ENCODE measurements around the gene C13orf46. TPM values are rescaled to one million over a fixed set of nuclear protein-coding genes. Genes with fewer than 3 reads are reported as not detected.
A peak's percentile ranks its signal among the peaks of the same experiment; 100 is the strongest.

The C13orf46 gene
- total RNA-seq, 1 donor, result 0.27 TPM

- no peak overlapping the region for H3K4me3 ChIP-seq (ENCODE audit: low read depth, low read length)
- no peak for DNase-seq (ENCODE audit: low read depth)
- no peak for TF ChIP-seq CTCF (IDR thresholded peaks at IDR 0.05; ENCODE audit: insufficient read depth, low read length)
Measured at GRCh38 chr13:113981611-113982295, 7.9 kb upstream of the C13orf46 start.

- no peak for TF ChIP-seq CTCF (IDR thresholded peaks at IDR 0.05; ENCODE audit: insufficient read depth, low read length)
- no peak for DNase-seq (ENCODE audit: low read depth)
- no peak overlapping the region for H3K4me3 ChIP-seq (ENCODE audit: low read depth, low read length)
Measured at GRCh38 chr13:113981194-113981605, 7.3 kb upstream of the C13orf46 start.

- DNase-seq (ENCODE audit: low read depth), result no peak
- H3K4me3 ChIP-seq (ENCODE audit: low read depth, low read length), result no peak overlapping the region
- no peak for TF ChIP-seq CTCF (IDR thresholded peaks at IDR 0.05; ENCODE audit: insufficient read depth, low read length)
Measured at GRCh38 chr13:113980489-113981064, 6.7 kb upstream of the C13orf46 start.

GRCh38 chr13:113979791-113980471, 6.1 kb upstream of the C13orf46 start:
- no peak overlapping the region for H3K4me3 ChIP-seq (ENCODE audit: low read depth, low read length)
- no peak for TF ChIP-seq CTCF (IDR thresholded peaks at IDR 0.05; ENCODE audit: insufficient read depth, low read length)
- DNase-seq (ENCODE audit: low read depth), result no peak

- H3K4me3 ChIP-seq (ENCODE audit: low read depth, low read length), result no peak overlapping the region
- peak; percentile 31 for DNase-seq (ENCODE audit: low read depth)
- TF ChIP-seq CTCF (IDR thresholded peaks at IDR 0.05; ENCODE audit: insufficient read depth, low read length), result no peak
Measured at GRCh38 chr13:113978741-113979481, 5.0 kb upstream of the C13orf46 start.

GRCh38 chr13:113977976-113978375, 4.1 kb upstream of the C13orf46 start:
- H3K4me3 ChIP-seq (ENCODE audit: low read depth, low read length), result no peak overlapping the region
- no peak for TF ChIP-seq CTCF (IDR thresholded peaks at IDR 0.05; ENCODE audit: insufficient read depth, low read length)
- DNase-seq (ENCODE audit: low read depth), result no peak

Data from fibroblast of the aortic adventitia (primary cell).